Measurements from ENCODE around the gene CR1.
"Not testable (repeated sequence)": the region's sequence is repeated elsewhere in the genome, so short reads cannot be mapped to it uniquely, and the experiment has no call there.

Gene CR1

GRCh38 chr1:207591205-207591604, 95.2 kb downstream of the CR1 start:
- DNase-seq = not testable (repeated sequence)

- DNase-seq = not testable (repeated sequence)
Measured at GRCh38 chr1:207594095-207594494, 98.1 kb downstream of the CR1 start.

GRCh38 chr1:207603777-207604176, 107.8 kb downstream of the CR1 start:
- DNase-seq = no peak

- DNase-seq = no peak
Measured at GRCh38 chr1:207605444-207606361, 109.7 kb downstream of the CR1 start.

- DNase-seq = no peak
Measured at GRCh38 chr1:207606362-207606755, 110.4 kb downstream of the CR1 start.

DNA sequence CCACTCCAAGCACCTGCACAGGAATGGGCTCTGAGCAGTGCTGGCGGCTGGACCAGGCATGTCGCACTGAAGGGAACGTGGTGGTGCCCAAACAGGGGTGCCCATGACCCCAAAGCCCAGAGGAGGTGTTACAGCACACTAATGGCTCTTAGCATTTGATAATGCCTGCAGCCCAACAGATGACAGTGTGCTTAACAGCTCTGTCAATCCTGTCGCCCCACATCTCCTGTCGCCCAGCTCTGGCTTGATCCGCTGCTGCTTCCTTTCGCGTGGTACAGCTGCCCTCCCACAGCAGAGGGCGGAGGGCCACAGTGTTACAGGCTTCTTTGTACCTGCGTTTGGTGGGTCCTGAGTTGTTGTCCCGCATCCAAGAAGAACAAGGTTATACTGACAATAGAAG, 116.8 kb downstream of the CR1 start:
- DNase-seq = no peak

- DNase-seq = no peak
Measured at GRCh38 chr1:207619871-207620542, 124.0 kb downstream of the CR1 start.

DNA sequence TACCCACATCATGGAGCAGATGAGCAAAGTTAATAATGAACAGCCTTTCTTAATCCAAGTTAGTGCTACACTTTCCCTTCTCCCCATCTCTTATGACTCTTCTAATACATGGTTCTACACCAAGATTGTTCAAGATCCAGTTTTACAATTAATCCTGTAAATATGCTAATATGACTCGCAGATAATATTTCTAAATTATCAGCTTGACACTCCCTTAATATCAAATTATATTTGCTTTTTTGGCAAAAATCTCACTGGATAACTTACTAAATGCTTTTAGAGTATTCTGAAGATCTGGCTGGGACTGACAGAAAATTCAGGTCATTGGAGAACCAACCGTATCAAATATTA, 124.6 kb downstream of the CR1 start:
- no peak for DNase-seq

DNA sequence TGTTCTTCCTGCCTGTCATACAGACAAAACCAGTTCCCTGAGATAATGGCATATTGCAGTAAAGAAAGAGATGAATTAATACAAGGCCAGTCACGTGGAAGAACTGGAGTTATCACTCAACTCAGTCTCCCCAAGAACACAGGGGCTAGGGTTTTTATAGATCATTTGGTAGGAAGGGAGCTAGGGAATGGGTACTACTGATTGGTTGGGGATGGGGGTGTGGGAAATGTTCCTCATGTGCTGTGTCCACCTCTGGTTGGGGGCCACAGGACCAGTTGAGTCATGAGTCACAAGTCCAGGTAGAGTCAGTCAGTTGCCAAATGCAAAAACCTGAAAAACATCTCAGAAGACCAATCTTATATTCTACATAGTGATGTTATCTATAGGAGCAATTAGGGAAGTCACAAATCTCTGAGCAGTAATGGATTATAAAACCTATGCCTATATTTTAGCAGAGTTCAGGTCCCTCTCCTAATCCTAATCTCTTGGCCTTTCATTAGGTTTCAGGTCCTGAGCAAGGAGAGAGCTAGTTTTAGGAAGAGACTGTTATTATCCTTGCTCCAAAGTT, 129.6 kb downstream of the CR1 start:
- DNase-seq = not testable (repeated sequence)

GRCh38 chr1:207626972-207627337, 131.0 kb downstream of the CR1 start:
- DNase-seq = no peak

GRCh38 chr1:207627496-207627895, 131.5 kb downstream of the CR1 start:
- DNase-seq = no peak

DNA sequence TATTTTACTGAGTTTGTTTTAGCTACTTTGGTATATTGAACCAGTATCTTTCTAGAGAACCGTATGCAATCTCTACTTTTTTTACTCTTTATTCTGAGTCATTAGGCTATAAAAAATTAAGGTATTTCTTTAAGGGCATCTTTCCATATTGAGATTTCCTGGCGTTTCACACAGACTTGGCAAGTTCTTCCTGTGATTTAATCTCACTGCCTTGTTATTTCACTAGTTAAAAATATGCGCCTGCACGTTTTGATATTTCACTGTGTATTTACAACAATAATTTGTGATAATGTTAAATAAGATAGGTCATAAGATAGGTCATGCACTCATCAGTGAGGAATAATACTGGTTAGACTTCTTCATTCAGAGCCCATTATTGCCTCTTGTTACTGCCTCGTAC, 132.8 kb downstream of the CR1 start:
- no peak for DNase-seq

- no peak for DNase-seq
Measured at GRCh38 chr1:207631137-207631536, 135.2 kb downstream of the CR1 start.

DNA sequence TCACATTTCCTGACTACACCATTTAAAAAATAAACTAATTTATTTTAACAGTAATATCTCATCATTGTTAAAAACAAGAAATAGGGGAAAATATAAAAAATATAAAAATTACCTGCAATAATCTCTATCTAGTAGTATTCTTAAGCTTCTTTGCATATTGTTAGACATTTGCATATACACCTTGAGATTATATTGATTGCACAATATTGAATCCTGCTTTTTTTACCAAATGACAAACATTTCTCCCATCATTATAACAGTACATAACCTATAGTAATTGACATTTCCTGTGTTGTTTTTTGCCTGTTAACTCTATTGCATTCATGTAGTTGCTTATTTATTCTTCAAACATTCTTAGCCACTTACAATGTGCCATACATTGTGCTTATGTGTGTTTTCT, 137.3 kb downstream of the CR1 start:
- no peak for DNase-seq

- DNase-seq = not testable (repeated sequence)
Measured at GRCh38 chr1:207633699-207634289, 137.8 kb downstream of the CR1 start.

DNA sequence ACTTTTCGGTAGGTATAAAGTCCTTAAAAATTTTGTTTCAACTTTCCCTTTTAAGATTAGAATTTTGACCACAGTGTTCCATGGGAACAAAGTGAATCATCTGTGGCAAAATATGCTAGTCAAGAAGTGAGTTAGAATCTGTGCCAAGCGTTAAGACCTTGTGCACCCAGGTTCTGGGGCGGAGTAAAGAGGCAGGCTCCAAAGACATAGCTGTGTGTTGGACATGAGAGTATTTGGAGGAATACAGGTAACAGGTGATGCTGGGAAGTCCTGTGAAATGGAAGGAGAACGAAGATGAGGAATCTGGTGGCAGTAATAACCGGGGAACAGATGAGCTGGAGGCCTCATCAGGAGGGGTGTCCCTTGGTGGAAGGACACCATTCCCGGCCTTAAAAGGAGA, 138.3 kb downstream of the CR1 start:
- DNase-seq = not testable (repeated sequence)

GRCh38 chr1:207635569-207636186, 139.7 kb downstream of the CR1 start:
- not testable (repeated sequence) for DNase-seq

- not testable (repeated sequence) for DNase-seq
Measured at GRCh38 chr1:207638487-207639145, 142.7 kb downstream of the CR1 start.

DNA sequence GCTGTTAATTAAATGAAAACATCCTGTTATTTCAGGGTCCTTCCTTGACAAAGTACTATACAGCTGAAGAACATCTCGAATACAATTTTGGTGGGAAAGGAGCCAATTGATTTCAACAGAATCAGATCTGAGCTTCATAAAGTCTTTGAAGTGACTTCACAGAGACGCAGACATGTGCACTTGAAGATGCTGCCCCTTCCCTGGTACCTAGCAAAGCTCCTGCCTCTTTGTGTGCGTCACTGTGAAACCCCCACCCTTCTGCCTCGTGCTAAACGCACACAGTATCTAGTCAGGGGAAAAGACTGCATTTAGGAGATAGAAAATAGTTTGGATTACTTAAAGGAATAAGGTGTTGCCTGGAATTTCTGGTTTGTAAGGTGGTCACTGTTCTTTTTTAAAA, 143.4 kb downstream of the CR1 start:
- DNase-seq = not testable (repeated sequence)

DNA sequence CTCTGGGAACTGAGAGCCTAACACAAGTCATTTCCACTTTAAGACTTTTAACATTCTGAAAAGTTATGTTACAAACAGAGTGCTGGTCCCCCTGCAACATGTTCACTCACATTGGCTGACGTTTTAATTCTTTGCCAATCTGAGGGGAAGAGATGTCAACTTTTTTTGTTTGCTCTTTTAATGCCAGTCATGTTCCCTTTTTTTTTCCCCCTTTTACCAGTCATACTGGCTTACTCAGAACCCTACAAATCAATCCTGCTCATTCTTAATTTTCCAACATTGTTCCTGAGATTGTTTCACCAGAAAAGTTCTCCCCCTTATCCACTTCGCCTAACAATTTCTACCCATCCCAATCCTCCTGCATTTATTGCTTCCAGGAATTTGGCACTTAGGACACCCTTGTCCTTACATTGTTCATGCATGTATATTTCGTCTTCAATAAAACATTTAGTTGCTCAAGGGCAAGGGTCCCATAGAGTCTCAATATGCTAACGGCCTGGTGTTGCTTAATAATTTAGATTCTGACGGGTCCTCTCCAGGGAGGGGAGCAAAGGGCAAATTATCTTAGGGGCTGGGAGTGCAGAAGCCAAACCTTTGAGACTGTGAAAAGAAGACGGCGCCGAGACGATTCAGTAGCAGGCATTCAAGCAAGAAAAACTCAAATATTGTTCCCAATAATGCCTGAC, 148.4 kb downstream of the CR1 start:
- no peak for DNase-seq

DNA sequence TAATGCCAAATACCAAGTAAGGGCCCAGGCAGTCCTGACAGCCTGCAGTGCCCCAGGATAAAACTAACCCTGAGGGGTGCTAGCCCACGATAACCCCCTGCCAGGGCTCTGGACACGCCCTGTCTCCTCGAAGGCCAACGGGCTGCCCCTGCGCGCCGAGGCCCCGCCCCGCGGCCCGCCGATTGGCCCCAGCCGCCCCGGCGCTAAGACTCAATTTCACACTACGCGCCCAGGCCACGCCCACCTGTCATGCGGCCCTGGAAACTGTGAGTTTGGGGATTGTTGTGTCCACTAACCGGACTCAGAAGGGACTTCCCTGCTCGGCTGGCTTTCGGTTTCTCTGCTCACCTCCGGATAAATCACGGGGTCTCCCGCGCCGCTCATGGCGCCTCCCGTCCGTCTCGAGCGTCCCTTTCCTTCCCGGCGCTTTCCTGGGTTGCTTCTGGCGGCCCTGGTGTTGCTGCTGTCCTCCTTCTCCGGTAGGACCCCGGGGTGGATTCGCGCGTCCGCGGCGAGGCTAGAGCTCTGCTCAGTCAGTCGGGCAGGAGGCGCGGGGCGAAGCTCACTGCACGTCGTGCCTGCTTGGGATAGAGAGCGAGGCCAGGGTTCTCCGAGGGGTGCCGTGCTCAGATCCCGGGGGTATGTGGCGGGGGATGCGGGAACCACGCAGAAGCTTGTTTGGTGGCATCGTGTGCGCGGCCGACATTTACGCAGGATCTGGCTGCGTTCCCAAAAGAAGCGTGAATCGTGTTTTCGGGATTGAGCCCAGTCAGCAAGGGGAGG, 149.1 kb downstream of the CR1 start, which contains the start of gene CR1L:
Gene CR1L, plus strand, starts transcription at position 282 of the 783 bp plus-strand sequence. Its CDS starts 101 bp downstream, at position 383.
- DNase-seq = peak; percentile 40
